GM21576 (cell line): ENCODE measurements around the gene TCF7L2.
"Not testable (repeated sequence)": the region's sequence is repeated elsewhere in the genome, so short reads cannot be mapped to it uniquely, and the experiment has no call there.

Experiments
- ATAC-seq: cut with Tn5 transposase; IDR thresholded peaks from one replicate; pipeline ENCODE4 v1.9.1; 2021; ENCODE audit warnings: mild to moderate bottlenecking, moderate library complexity; ENCODE audit not compliant: unreplicated experiment

Gene TCF7L2

DNA sequence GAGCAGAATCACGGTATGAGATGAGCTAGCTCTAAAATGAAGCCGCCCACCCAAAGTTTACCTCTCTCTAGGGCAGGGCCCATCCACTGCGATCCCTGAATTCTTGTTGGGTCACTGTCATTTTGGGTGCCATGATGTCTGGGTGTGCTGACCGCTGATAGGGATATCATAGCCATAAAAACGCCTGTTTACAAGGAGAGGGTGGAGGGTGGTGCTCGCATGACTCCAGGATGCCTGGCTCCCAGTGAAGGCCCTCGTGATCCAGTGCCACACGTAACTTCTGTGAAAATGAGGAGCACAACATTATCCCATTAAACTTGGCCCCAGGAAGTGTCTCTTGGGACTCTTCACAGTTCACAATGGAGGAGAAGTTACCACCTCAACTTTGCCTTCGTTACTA, 139.5 kb downstream of the TCF7L2 start:
- no peak for ATAC-seq

DNA sequence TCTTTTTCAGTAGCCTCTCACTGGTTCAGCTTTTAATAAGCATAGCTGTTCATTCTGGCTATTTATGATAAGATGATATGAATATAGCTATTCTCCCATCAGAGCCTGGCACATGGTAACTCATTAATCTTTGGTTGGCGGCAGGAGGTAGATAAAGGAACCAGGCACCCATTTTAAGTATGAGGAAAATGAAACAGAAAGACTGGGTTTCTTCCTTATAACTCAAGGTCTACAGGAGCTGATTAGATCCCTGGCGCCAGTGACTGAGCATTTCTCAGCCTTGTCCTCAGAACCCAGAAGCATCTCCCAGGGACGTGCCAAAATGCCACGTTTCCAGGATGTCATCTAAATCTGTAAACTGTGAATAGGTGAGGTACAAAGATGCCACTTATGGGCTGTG, 141.9 kb downstream of the TCF7L2 start:
- ATAC-seq, result no peak

DNA sequence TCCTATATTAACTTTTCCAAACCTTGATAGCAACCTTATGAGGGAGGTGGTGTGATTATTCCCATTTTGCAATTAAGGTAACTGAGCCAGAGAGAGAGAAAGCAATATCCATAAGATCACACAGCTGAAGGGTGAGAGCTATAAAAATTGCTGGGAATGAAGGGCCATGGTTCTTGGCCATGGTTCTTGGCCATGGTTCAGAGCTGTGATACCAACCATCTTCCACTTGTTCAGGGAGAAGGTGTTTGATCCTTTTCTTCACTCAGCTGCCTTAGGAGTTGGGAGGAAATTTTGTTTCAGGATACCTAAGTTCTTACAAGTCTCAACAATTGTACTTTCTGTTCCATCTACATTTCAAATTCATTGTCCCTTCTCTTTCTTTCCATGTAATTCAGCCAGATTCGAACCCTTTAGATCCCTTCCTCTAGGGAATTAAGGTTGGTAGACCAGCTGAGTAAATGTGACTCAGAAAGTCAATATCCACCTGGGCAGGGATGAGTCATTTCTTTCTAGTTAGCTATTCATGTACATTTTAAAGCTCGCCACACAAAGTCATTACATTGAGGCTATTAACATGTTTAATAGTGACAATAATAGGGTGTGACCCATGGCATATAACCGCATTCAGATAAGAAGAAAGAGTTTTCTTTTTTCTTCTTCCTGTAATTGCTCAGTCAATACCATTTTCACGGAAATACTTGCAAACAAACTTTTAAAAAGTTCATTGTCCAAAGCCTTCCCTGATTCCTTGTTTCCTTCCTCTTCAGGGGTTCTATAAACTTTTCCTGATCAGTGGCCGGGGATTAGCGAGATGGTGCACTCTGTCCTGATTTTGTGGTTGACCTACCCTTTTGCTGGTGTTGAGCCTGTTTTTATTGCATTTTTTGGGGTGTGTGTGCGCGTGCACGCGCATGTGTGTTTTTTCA, 143.4 kb downstream of the TCF7L2 start:
- ATAC-seq, result no peak

DNA sequence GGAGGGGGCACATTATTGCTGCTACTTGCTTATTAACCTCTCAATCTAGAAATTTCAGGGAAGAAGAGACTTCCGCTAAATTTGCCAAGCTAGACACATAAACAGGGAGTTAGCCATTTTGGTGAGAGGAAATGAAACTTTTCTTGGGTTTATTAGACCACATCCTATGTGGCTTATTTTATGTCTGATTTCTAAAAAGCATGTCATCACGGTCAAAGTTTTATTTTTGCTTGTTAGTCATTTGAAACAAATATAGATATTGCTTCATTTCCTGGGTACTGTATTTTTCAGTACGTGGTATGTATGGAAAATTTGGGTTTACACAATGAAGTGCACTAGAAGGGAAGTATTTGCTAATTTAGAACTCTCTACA, 144.1 kb downstream of the TCF7L2 start:
- ATAC-seq, result peak; percentile 77

DNA sequence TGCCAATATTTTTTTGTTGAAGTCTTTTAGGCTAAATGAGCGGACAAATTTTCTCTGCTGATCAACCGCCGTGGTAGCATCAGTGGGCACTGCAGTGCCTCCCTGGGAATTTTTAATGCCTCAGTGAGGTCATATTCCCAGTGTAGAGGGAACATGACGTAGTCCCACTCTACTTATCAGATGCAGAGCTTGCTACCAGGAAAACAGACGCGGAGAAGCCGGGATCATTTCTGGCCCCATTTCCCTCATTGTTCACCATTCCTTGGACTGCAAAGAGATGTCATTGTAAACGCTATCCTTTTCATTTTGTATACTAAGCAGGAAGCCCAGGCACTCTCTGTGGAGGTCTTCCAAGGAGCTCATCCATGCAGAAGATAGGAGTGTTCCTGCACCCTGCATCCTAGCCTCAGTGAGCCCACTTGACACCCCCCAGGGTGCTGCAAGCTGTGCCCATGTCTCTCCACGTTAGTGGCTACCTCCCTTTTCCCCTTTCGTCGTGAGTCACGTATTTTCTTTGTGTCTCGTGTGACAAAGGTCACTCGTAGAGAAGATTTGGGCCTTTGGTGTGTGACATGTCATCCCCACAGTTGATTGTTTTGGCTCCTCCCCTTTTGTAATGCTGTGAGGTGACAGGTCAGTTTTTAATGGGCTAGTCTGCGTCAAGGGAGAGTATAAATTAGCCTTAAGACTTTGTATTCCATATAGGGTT, 145.5 kb downstream of the TCF7L2 start:
- no peak for ATAC-seq

DNA sequence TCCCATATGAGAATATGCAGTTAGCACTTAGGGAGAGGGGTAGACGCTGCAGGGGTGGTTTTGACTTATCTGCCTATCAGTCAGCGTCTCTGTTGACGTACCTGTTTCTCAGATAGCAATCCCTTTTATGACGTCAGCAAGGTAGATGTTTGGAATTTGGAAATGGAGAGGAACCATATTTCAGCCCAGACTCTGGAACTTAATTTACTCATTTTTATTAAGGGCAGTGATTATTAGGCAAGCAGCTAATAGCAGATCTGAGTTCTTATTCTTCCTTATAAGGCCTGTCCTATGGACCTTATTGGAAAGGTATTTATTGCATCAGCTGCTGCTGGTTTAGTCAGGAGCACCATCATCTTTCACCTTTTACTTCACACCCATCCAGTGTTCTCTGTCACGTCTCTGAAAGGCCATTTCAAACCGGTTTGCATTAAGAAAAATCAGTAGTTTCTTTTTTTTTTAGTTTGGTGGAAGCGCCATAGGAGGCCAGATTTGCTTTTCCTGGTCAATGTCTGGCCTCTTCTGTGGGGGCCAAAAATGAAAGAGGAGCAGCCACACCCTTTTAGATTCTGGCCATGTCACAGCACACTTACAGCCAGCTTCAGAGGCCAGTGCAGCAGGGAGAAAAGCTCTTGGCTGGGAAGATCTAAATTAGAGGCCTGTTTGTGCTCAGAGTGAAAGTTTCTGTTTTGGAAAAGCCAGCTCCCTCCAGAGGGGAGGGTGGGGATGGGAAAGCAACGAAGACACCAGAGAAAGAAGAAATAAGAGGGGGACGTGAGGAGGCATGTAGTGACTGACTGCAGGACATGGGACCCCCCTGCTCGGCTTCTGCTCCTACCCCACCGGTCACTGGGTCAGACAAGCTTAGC, 146.3 kb downstream of the TCF7L2 start:
- ATAC-seq, result no peak

DNA sequence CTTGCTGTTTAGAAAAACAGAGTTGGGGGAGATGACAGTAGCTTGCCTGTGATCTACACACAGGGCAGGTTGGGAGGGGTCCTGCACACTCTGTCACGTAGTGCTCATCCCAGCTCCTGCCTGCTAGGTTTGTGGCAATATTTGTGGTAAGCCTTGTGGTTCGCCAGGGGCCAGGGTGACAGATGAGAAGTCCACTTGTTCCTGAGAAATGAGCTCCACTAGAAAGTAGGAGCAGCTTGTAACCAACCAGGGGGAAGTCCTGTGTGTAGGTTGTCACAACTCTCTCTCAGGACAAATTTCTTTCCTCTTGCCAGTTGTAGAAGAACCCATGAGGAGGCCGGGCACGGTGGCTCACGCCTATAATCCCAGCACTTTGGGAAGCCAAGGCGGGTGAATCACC, 147.0 kb downstream of the TCF7L2 start:
- ATAC-seq, result no peak

DNA sequence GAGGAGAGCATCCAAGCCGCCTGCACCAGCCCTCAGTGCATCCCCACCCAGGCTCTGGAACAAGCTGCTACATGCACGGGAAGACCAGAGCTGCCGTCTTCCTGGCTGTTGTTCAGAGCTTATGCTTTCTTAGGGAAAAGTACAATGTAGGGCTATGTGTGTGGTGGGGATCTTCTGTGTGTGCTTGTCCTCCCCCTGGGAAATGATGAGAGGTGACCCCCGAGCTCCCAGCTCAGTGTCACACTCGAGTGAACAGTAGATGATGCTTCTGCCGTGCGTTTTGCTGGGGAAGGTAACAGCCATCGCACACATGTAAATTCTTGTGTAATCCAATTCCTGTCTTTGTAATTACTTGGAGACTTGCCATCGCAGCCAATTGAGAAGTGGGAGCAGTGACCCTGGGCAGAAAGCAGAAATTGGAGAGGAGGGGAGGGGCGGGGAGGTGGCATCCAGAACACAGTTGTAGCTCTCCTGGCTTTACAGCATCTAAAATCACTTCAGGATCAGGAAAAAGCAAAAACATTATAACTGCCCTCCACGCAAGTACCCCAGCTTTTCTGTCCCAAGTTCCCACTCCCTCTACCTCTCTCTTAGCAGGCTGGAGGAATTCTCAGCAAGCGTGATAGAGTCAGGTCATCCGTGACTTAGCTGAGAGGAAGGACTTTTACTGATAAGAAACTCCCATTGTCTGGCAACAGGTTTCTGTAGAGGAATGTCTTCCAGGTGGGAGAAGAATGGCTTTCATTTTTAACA, 149.6 kb downstream of the TCF7L2 start:
- no peak for ATAC-seq

DNA sequence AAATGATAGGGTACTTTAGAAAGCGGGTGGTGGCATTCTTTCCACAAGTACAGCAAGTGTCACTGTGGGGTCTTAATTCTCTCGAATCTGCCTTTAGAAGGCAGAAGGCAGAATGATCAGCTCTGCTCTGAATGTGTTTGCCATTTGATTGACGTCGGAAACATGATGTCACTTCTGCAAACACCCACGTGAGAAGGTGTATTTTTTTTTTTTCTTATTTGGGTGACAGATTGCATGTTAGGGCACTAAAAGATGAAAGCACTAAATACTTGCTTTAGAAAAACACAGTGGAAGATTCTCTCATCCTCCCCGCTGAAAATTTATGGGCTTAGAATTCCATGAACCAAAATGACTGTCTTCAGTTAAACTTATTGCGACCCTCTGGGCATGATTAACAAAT, 150.2 kb downstream of the TCF7L2 start:
- no peak for ATAC-seq

DNA sequence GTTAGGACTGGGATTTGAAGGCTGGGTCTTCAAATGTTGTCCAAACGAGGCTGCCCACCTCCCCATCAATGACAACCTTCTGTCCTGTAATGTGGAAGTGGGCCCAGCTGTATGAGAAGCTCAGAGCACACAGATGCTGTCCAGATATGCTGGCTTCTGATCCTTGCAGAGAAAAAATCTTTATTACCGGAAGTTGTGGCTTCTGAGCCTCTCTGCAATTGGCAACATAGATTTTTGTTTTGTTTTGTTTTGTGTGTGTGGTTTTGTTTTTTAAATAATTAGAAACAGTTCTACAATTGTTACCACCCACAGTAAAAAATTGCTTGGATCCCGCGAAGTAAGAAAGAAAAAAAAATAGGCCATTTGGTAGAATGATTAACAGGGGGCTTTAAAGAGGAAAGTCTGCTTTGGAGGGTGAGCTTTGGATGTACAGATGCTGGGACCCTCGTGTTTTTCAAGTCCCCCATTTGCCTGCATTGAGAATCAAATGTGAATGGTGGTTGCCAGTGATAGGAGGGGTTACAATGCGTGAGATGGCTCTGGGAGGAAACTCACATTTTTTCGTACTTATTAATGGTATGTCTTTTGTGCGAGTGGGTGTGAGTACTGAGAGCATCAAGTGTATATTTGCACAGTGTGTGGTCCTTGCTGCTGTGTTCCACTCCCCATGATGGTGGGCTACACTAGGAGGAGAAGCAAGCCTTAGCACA, 153.2 kb downstream of the TCF7L2 start:
- ATAC-seq, result no peak

DNA sequence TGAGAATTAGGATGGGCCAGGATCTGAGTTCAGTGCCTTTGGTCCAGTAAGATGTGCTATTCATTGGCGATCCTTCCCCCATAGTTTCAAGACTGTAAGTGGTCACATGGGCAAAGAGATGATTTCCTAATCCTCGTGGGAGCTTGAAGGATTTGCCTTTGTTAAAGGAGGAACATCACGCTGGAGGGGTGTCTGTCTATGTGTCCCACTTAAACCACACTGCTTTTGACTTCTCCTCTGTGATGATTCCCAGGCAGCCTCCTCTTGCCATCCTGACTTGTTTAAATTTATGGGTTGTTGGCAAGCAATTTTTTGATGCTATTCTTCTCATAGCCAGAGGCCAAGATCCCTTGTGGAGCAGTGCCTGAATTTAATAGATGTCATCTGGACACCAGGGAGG, 154.0 kb downstream of the TCF7L2 start:
- no peak for ATAC-seq

DNA sequence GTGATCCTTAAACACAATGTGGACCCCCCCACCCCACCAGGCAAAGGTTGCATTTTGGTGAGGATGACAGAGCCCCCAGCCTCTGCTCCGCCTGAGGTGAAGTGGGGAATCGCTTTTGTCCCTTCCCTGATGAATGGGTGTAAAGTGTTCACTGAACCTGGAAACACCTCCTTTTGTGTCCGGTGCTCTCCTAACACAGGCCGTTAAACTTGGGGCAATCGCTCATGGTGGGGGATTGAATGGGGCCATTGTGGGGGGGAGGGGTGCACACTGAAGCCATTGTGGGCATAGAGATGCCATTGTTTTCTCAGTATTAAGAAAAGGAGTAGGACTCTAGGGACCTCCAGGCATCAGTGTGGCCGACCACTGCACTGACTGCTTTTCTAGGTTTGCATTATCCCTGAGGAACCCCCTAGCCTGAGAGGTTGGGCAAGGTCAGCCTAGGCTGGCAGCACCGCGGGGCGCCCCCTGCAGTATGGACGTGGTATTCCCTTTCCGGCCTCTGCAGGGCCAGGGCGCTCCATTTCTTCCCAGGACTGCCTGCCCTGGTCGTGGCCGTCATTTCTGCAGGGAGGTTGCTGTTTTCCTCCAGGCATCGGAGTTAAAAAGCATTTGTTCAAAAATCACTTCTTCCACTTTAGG, 158.3 kb downstream of the TCF7L2 start:
- no peak for ATAC-seq

DNA sequence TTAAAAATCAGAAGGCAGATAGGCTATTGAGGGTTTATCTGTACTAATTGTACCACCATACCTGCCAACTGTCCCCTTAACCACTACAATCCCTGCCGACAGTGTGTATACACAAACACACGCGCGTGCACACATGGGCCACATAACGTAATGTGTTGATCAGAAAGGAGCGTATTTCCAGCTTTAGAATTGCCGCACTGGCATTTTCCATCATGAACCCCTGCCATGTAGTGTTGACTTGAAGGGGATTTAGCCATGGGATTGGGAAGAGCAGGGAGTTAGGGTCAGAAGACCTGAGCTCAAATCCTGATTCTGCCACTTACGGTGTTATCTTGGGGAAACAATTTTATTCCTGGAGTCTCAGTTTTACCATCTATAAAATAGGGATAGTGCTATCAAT, 158.9 kb downstream of the TCF7L2 start:
- ATAC-seq, result no peak

DNA sequence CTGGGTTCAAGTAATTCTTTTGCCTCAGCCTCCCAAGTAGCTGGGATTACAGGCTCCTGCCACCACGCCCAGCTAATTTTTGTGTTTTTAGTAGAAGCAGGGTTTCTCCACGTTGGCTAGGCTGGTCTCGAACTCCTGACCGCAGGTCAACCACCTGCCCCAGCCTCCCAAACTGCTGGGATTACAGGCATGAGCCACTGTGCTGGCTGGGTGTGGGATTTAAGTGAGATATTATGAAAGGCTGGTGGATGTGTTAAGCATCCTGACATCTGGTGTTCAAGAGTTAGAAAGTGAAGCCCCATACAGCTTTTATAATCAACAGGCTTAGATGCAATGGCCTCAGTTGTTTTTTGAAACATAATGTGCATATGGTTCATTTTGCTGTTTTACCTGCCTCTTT, 159.4 kb downstream of the TCF7L2 start:
- not testable (repeated sequence) for ATAC-seq

DNA sequence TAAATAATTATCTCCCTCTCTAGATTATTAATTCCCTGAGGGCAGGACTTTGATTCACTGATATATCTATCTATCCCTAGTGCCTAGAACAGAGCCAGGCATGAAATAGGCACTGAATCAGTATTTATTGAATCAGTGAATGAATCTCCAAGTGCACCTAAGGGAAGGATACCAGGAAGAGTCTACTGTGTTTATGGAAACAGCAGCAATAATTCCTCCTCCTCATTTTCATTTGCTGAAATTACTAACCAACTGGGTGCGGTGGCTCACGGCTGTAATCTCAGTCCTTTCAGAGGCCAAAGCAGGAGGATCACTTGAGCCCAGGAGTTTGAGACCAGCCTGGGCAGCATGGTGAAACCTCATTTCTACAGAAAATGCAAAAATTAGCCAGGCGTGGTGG, 161.2 kb downstream of the TCF7L2 start:
- ATAC-seq, result no peak

DNA sequence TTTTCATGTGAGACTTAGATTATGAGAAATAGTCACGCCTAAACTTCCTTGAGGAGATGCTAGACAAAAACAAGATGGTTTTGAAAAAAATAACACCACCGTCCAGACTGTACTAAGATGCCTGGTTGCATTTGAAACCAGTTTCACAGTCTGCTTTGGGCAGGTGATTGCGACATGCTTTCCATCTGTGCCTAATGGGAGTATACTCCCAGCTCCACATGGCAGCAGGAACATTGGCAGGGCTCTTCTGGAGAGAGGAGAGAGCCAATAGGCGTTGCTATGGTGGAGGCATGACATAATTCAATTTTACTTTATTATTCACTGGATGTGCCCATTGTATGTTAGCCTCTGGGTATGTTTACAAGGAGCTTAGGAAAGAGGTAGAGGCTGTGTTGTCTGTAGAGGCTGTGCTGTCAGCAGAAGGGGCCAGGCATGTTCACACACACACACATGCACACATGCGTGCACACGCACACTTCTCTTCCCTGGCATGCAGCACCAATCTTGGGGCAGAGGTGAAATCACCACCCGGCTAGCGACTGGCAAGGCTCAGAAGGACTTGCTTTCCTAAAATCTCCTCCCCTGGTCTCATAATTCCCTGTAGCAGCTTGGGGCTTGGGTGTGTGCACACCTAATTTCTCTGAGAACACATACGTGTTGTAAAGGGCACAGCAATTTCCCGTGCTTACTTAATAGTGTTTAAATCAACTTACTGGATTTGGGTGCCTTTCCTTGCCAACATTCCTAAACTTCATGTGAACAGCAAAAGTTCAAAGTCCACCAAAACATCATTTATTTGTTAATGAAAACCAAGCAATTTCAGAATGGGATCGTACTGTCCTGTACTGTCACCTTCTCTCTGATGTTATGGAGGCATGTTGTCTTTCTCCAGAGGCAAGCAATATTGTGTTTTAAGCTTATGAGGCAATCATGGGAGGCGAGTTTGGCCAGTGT, 162.1 kb downstream of the TCF7L2 start:
- no peak for ATAC-seq

DNA sequence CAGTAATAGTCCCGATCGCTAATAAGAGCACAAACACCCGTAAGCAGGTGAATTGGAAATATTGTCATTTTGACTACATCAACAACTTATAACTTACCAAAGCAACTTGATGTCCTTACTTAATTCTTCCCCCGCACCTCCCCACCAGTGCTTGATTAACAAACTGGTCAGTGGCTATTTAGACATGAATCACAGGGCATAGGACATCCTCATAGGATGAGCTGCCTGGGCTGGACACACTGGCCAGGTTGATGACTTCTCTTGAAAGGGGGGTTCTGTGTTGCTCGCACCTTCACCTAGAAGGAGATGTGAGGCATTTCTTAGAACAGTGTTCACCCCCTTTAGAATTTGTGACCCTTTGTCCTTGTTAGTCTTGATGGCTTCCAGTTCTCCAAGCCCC, 163.2 kb downstream of the TCF7L2 start:
- no peak for ATAC-seq

DNA sequence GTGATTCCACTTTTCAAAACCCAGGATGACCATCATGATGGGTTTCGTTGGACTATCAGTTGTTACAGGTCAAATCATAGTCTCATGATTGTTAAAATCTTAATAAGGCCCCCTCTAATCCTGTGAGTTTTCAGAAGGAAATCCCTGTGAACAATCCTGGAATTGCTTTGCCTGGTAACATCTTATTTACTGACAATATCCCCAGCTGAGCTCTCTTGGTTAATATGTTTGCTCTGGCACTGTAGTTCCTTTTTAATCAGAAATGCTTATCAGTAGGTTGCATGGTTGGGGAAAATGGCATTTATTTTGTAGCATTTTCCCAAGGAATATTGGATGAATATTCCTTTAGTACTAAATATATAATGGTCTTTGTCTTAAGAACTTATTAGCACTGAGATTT, 163.9 kb downstream of the TCF7L2 start:
- ATAC-seq, result no peak
